Transverse colon (tissue), 4 donors: ENCODE results near the gene FOXR2. TPM values are rescaled to one million over a fixed set of nuclear protein-coding genes. Genes with fewer than 3 reads are reported as not detected.

ENCODE experiments used
- DNase-seq: peaks from one replicate; pipeline ENCODE4 v3.0.0-alpha.2; 2019
- H3K27ac ChIP-seq, 4 donors: fragments of 200-600 bp; sonication (generic); 2 replicates each; pipeline ENCODE4 v1.5.1; 2016 to 2018; ENCODE audit warnings: inconsistent platforms in 4 of 4
- H3K27me3 ChIP-seq: fragments of 200-600 bp; sonication (generic); 2 replicates; pipeline ENCODE4 v1.5.1; 2017; ENCODE audit warnings: inconsistent platforms
- H3K36me3 ChIP-seq, 4 donors: fragments of 200-600 bp; sonication (generic); 2 replicates each; pipeline ENCODE4 v1.5.1; 2017 to 2019; ENCODE audit warnings: inconsistent platforms in 4 of 4
- H3K4me1 ChIP-seq, 4 donors: fragments of 200-600 bp; sonication (generic); 2 replicates each; pipeline ENCODE4 v1.5.1; 2017 to 2020; ENCODE audit warnings: inconsistent platforms in 4 of 4
- H3K4me3 ChIP-seq, 4 donors: fragments of 200-600 bp; sonication (generic); 1 replicate in 1 of 4; 2 replicates in 3 of 4; pipeline versions ENCODE4 v1.5.1 to v1.6.1; 2017 to 2019; ENCODE audit warnings: inconsistent platforms in 4 of 4
- H3K9me3 ChIP-seq, 2 donors: fragments of 200-600 bp; sonication (generic); 2 replicates each; pipeline ENCODE4 v1.5.1; 2017 to 2019; ENCODE audit warnings: inconsistent platforms in 2 of 2
- CTCF ChIP-seq, 5 experiments: fragments of 200-600 bp in 3 of 5; fragments of 450-650 bp in 2 of 5; sonication (generic) in 3 of 5; IDR thresholded peaks; 1 replicate in 2 of 5; 2 replicates in 3 of 5; pipeline ENCODE4 v1.5.1; 2016 to 2017; ENCODE audit warnings: antibody characterized with exemption in 5 of 5, inconsistent platforms in 3 of 5, mild to moderate bottlenecking in 2 of 5, moderate library complexity in 1 of 5
- EP300 ChIP-seq: sonication (generic); formaldehyde crosslinking; IDR thresholded peaks from one replicate; pipeline ENCODE4 v1.6.1; 2017; ENCODE audit warnings: antibody characterized with exemption, low read depth
- POLR2A ChIP-seq: fragments of 450-650 bp; IDR thresholded peaks from one replicate; pipeline ENCODE4 v1.6.1; 2016; ENCODE audit warnings: antibody characterized with exemption, mild to moderate bottlenecking, moderate library complexity
- POLR2AphosphoS5 ChIP-seq, 3 donors: sonication (generic); formaldehyde crosslinking; IDR thresholded peaks; one replicate each; pipeline ENCODE4 v1.6.1; 2016; ENCODE audit warnings: antibody characterized with exemption in 3 of 3
- WGBS, 2 donors: methylation state at CpG; one replicate each; pipeline ENCODE4 v1.1.5; 2018; ENCODE audit warnings: low coverage in 1 of 2; 5-methylcytosine and 5-hydroxymethylcytosine counted together
- in situ Hi-C, 4 donors: fragments of 200-750 bp; cut with MboI; loops; one replicate each; pipeline versions ENCODE4 v1.15.0 to v1.15.1; 2017; ENCODE audit warnings: low sequenced_read_pairs in 3 of 4, low pct_ligation_motif_present in 1 of 4, low pct_unique_long_range_greater_than_20kb in 1 of 4
- intact Hi-C: fragments of 100-400 bp; cut with DNase I; formaldehyde crosslinking; loops from one replicate; pipeline ENCODE4 v1.15.1; 2023; ENCODE audit warnings: low total_unique reads
- total RNA-seq, 4 donors: library from RNA; depleted of rRNA; stranded (reverse); fragments of >200 nt; gene quantifications; one replicate each; pipeline ENCODE4 v1.1.0, GENCODE V29; 2016

Gene FOXR2
- total RNA-seq, result not detected

GRCh38 chrX:55623100-55623499 is at the start of gene FOXR2:
Gene FOXR2 (plus strand): TSS chrX:55623400. CDS start chrX:55623712, 312 bp downstream.
- no peak for DNase-seq
- Histone ChIP-seq H3K4me1 (no peaks in the 10 kb centered on the region), H3K9me3 (no peaks in the 10 kb centered on the region), H3K36me3 (no peaks in the 10 kb centered on the region), H3K27me3 (no peaks in the 10 kb centered on the region), H3K4me3 (no peak within 1 kb of the TSS), H3K27ac (no peak within 1 kb of the TSS)
- in situ Hi-C loops, result no loop called here
- 95% methylated on average over 1 of the region's 1 CpG; no CpG with 5 or more reads in 1 of the 2 donors for WGBS, 2 donors
- intact Hi-C loops, result no loop called here
- TF ChIP-seq POLR2AphosphoS5 (IDR thresholded peaks at IDR 0.05), result no peak

GRCh38 chrX:55579115-55579514 is 44.1 kb upstream of the FOXR2 start:
- in situ Hi-C loops, result no loop called here

DNA sequence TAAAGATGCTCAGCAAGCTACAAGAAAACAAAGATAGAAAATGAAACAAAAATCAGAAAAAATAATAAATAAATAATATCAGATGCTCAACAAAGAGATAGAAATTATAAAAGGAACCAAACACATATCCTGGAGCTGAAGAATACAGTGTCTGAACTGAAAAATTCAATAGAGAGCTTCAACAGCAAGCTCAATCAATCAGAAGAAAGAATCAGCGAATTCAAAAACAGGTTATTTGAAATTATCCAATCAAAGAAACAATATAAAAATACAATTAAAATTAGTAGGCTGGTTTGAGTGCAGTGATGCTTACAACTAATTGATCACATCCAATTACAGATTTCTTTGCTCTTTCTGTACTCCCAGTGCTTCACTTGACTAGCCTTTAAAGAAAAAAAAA is 40.8 kb upstream of the FOXR2 start:
- TF ChIP-seq POLR2AphosphoS5 (IDR thresholded peaks at IDR 0.05) (no peak), EP300 (no peak), POLR2A (no peak), CTCF (IDR thresholded peaks at IDR 0.05) (no peak)
- Histone ChIP-seq H3K9me3 (no peaks in the 10 kb centered on the region), H3K27ac (no peak overlapping the region), H3K27me3 (no peaks in the 10 kb centered on the region), H3K36me3 (no peaks in the 10 kb centered on the region), H3K4me1 (no peaks in the 10 kb centered on the region), H3K4me3 (no peak overlapping the region)
- no peak for DNase-seq
- intact Hi-C loops, result no loop called here
- WGBS, 2 donors, result 67 to 100% methylated on average over 1 of the region's 1 CpG
- in situ Hi-C loops, result no loop called here

More at GRCh38 chrX:55579115-55579514, 44.1 kb upstream of the FOXR2 start:
- no peaks in the 10 kb centered on the region for H3K27me3 ChIP-seq
- H3K9me3 ChIP-seq, result no peaks in the 10 kb centered on the region
- no peak for TF ChIP-seq CTCF (IDR thresholded peaks at IDR 0.05)
- TF ChIP-seq EP300, result no peak
- H3K4me1 ChIP-seq, result no peaks in the 10 kb centered on the region
- H3K36me3 ChIP-seq, result no peaks in the 10 kb centered on the region
- no peak for DNase-seq
- intact Hi-C loops, result no loop called here
- no peak overlapping the region for H3K27ac ChIP-seq
- no peak overlapping the region for H3K4me3 ChIP-seq

- no peaks in the 10 kb centered on the region for H3K36me3 ChIP-seq
- no peak overlapping the region for H3K27ac ChIP-seq
- no peaks in the 10 kb centered on the region for H3K4me1 ChIP-seq
- H3K4me3 ChIP-seq, result no peak overlapping the region
- 74% methylated on average over 5 of the region's 5 CpGs; no CpG with 5 or more reads in 1 of the 2 donors for WGBS, 2 donors
- intact Hi-C loops, result no loop called here
- no peaks in the 10 kb centered on the region for H3K9me3 ChIP-seq
- no peak for DNase-seq
- in situ Hi-C loops, result no loop called here
- TF ChIP-seq POLR2AphosphoS5 (IDR thresholded peaks at IDR 0.05), result no peak
- no peak for TF ChIP-seq CTCF (IDR thresholded peaks at IDR 0.05)
- no peak for TF ChIP-seq POLR2A
- H3K27me3 ChIP-seq, result no peaks in the 10 kb centered on the region
Measured at GRCh38 chrX:55593296-55593695, 29.9 kb upstream of the FOXR2 start.

- no peaks in the 10 kb centered on the region for H3K36me3 ChIP-seq
- no peak overlapping the region for H3K4me3 ChIP-seq
- no peaks in the 10 kb centered on the region for H3K9me3 ChIP-seq
- TF ChIP-seq POLR2A (no peak), CTCF (IDR thresholded peaks at IDR 0.05) (no peak), POLR2AphosphoS5 (IDR thresholded peaks at IDR 0.05) (no peak), EP300 (no peak)
- 83 to 91% methylated on average over 7 to 13 of the region's 13 CpGs for WGBS, 2 donors
- H3K27ac ChIP-seq, result no peak overlapping the region
- no peaks in the 10 kb centered on the region for H3K27me3 ChIP-seq
- H3K4me1 ChIP-seq, result no peaks in the 10 kb centered on the region
- in situ Hi-C loops (no loop called here), intact Hi-C loops (no loop called here)
- DNase-seq, result no peak
Measured at GRCh38 chrX:55593756-55594257, 29.4 kb upstream of the FOXR2 start.
